AG04449 (cell line): ENCODE results near the gene SCN8A.

ENCODE experiments used
- CTCF ChIA-PET: fragments of 350-600 bp; formaldehyde crosslinking; extraction: SDS; loops from one replicate; lab custom pipeline; 2021; ENCODE audit warnings: antibody characterized with exemption; lab: Yijun Ruan, JAX
- POLR2A ChIA-PET: fragments of 400-600, 350-600 bp; formaldehyde crosslinking; extraction: SDS; loops from one replicate; lab custom pipeline; 2020; ENCODE audit warnings: antibody characterized with exemption, inconsistent platforms; lab: Yijun Ruan, JAX
- DNase-seq: peaks from one replicate; pipeline ENCODE4 v3.0.0-alpha.2; 2010; ENCODE audit warnings: low read depth, low spot score
- H3K4me3 ChIP-seq: 2 replicates; pipeline ENCODE4 v1.5.1; 2011; ENCODE audit warnings: low read depth, mild to moderate bottlenecking, control low read depth, low read length
- TF ChIP-seq, protein P1 (sequence below): IDR thresholded peaks from one replicate; pipeline ENCODE4 v1.5.1; 2011; ENCODE audit warnings: mild to moderate bottlenecking, moderate library complexity, low read length, control low read depth, inconsistent platforms; ENCODE audit not compliant: insufficient read depth; ENCODE audit errors: missing control alignments

The SCN8A gene

DNA sequence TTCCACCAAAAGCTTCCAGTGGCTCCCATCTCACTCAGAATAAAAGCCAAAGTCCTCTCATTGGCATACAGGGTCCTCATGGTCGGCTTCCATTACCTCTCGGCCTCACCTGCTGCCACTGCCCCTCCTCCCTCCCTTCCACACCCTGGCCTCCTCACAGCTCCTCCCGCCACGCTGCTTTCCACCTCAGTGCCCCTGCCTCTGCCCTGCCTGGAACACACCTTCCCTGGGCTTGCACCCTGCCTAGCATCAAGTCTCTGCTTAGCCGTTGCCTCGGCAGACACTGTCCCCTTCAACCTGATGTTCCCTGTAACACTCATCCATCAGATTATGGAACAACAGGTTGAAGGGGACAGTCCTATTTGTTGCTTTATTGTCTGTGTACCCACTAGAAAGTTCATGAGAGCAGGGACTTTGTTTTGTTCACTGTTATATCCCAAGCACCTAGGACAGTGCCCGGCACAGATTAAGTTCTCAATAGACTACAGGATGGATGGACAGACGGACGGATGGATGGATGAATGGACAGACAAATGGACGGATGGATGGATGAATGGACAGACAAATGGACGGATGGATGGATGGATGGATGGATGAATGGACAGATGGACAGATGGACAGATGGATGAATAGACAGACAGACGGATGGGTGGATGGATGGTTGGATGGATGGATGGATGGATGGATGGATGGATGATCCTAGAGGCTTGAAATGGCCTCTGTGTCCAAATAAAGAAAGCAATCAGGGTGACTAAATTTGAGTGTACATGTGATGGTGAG, 242.6 kb downstream of the SCN8A start:
- no peak for DNase-seq
- TF ChIP-seq, protein P1, sequence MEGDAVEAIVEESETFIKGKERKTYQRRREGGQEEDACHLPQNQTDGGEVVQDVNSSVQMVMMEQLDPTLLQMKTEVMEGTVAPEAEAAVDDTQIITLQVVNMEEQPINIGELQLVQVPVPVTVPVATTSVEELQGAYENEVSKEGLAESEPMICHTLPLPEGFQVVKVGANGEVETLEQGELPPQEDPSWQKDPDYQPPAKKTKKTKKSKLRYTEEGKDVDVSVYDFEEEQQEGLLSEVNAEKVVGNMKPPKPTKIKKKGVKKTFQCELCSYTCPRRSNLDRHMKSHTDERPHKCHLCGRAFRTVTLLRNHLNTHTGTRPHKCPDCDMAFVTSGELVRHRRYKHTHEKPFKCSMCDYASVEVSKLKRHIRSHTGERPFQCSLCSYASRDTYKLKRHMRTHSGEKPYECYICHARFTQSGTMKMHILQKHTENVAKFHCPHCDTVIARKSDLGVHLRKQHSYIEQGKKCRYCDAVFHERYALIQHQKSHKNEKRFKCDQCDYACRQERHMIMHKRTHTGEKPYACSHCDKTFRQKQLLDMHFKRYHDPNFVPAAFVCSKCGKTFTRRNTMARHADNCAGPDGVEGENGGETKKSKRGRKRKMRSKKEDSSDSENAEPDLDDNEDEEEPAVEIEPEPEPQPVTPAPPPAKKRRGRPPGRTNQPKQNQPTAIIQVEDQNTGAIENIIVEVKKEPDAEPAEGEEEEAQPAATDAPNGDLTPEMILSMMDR, result no peak
- ChIA-PET POLR2A (no interaction called here), CTCF (interaction anchor here (0.8 to 2.1 kb wide), 2 partner anchors 10 to 90 kb away, joined by 3 to 18 read pairs; no protein-coding TSS in a partner anchor)
- no peak overlapping the region for H3K4me3 ChIP-seq

DNA sequence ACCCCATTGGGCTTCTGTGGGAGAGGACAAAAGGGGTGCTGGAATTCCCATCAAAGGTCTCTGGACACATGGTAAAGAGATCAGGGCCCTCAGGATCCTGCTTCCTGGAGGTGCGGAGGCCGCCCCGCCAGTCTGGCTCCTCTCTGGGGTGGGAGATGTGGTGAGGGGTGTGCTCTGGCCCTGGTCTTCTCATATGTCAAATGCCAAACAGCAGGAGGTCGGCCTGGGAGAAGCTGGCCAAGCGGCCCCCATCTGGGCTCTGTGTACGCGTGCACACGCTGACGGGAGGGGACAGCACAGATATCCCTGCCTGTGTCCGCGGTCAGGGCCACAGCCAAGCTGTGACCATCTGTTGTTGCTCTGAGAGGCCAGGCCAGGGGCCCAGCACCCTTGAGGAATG, 243.4 kb downstream of the SCN8A start:
- DNase-seq, result no peak
- ChIA-PET POLR2A (no interaction called here), CTCF (interaction anchor here (1.2 to 2.0 kb wide), 2 partner anchors 11 to 16 kb away, joined by 3 to 16 read pairs; no protein-coding TSS in a partner anchor)
- TF ChIP-seq, protein P1, result no peak
- H3K4me3 ChIP-seq, result no peak overlapping the region

DNA sequence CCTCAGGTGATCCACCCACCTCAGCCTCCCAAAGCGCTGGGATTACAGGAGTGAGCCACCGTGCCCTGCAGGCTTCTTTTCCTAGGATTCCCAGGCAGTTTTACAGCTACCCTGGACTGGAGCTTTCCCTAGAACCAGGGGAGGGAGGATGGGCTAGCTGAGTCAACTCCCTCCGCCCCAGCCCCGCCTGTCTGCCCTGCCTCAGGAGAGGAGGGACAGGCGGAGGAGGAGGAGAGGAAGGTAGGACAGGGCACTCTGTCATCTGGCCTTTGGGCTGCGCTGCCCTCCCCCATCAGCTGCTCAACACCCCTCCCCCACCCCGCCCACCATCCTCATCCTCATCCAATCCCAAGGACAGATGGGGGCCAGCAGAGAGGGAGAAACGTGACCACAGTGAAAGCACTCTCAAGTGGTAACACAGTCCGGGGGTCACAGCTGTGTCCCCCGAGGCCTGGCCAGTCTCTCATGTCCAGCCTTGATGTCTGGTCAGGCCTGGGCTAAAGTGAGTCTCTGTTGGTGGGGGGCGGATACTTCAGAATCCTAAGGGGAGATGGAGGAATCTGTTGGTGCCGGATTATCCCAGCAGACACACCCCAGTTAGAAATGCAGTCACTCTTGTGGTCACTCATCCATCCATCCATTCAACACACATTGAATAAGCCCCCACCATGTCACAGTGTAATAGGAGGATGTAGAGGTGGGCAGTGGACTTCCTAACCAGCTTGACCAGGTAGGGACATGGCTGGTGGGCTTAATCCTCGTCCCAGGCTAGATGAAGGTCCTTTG, 245.2 kb downstream of the SCN8A start:
- H3K4me3 ChIP-seq, result no peak overlapping the region
- TF ChIP-seq, protein P1, result no peak
- ChIA-PET POLR2A (interaction anchor here (1.2 kb wide), 1 partner anchor 8 kb away, joined by 3 read pairs; no protein-coding TSS in a partner anchor), CTCF (interaction anchor here (1.0 to 2.0 kb wide), 2 partner anchors 13 to 39 kb away, joined by 5 to 16 read pairs; no protein-coding TSS in a partner anchor)
- no peak for DNase-seq

DNA sequence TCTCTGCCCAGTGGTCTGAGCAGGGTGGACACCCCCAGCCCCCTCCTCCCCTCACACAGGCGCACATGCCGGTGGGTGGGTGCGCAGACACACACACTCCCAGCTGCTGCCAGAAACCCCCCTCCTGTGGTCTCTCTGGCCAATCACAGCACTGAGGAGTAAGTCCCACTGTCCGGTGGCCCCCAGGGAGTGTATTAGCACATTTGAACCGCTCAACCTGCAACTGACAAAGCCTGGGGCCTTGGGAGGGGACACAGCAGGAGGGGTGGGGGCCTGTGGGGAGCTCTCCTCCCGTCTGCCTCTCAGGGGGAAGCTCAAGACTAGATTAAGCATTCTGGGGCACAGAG, 245.8 kb downstream of the SCN8A start:
- TF ChIP-seq, protein P1, result no peak
- no peak for DNase-seq
- CTCF ChIA-PET, result interaction anchor here (1.0 to 1.3 kb wide), 3 partner anchors 13 to 315 kb away, joined by 3 to 5 read pairs (median 5); no protein-coding TSS in a partner anchor
- no peak overlapping the region for H3K4me3 ChIP-seq
- POLR2A ChIA-PET, result interaction anchor here (1.2 kb wide), 1 partner anchor 8 kb away, joined by 3 read pairs; no protein-coding TSS in a partner anchor

DNA sequence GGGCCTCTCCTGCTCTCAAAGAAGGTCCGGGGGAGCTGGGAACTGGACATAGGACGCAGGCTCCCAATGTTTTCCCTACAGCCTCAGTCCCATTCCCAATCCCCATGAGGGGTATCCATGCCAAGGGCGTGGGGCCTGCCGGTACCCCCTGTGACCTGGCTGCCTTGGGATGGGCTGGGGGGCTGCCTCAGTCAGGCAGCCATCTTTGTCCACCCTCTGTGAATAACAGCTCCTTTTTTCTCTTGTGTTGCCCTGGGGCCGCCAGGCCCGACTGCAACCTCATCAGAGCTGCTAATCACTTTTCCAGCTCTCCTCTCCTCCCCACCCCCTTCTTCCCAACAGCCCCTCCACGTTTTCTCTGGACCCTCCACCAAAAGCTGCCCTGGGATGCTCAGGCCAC, 246.3 kb downstream of the SCN8A start:
- no peak for DNase-seq
- POLR2A ChIA-PET, result interaction anchor here (1.2 kb wide), 1 partner anchor 9 kb away, joined by 3 read pairs; no protein-coding TSS in a partner anchor
- H3K4me3 ChIP-seq, result no peak overlapping the region
- TF ChIP-seq, protein P1, result no peak
- CTCF ChIA-PET, result interaction anchor here (1.1 to 1.7 kb wide), 3 partner anchors 14 to 316 kb away, joined by 3 to 5 read pairs (median 4); no protein-coding TSS in a partner anchor

DNA sequence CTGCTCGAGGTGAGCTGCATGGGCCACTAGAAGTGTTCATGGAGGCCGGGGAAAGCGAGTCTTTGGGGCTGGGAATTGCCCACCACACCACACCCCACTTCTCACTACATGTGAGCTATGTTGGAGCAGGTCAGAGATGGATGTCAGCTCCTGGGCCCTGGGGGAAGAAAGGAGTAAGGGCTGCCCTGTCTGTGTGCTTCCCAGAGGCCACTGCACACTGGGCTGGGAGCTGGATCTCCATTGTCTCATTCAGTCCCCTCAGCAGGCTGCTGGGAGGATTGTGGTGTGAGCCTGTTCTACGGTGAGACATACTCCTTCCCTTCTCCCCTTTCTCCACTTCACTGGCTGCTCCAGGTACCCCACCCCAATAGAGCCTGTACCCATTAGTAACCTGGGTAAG, 247.0 kb downstream of the SCN8A start:
- ChIA-PET POLR2A (no interaction called here), CTCF (interaction anchor here (1.0 to 1.7 kb wide), 4 partner anchors 14 to 317 kb away, joined by 3 to 5 read pairs (median 4); no protein-coding TSS in a partner anchor)
- DNase-seq, result no peak
- TF ChIP-seq, protein P1, result no peak
- H3K4me3 ChIP-seq, result no peak overlapping the region
